ENCODE data around the gene MDFIC.

Gene MDFIC

DNA sequence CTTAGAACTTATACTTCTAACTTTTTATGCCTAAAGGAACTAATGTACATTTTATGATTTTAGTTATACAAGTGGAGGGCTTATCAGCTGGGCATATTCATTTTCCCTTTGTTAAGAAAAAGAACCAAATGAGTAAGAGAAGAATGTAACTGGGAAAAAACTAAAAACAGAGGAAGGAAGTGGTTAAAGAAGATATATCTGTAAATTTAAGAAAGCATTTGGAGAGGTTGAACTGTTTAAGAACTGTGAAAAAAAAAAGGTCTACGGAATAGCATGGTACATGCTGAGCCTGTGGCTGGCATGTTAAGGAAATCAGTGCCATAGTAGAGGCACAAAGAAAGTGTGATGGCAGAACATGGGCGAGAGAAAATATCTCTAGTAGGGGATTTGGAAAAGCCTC is 6.2 kb downstream of the MDFIC start:
- no peak for DNase-seq

DNA sequence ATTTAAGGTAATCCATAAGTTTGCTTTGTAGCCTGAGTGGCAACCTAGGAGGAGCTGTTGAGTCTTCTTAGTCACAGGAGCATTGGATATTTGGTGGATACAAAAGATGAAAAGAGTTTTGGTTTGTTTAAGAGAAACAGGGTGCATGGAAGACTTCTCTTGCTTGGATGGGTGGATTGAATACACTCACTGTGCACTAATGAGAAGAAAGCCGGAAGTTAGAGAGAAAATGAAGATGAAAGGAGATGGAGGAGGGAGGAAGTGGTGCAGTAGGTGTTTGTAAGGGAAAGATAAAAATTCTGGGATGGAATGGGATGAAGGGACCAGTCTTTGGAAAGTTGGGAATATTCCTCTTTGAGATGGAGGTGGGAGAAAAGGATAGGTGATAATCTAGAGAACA is 7.7 kb downstream of the MDFIC start:
- no peak for DNase-seq

DNA sequence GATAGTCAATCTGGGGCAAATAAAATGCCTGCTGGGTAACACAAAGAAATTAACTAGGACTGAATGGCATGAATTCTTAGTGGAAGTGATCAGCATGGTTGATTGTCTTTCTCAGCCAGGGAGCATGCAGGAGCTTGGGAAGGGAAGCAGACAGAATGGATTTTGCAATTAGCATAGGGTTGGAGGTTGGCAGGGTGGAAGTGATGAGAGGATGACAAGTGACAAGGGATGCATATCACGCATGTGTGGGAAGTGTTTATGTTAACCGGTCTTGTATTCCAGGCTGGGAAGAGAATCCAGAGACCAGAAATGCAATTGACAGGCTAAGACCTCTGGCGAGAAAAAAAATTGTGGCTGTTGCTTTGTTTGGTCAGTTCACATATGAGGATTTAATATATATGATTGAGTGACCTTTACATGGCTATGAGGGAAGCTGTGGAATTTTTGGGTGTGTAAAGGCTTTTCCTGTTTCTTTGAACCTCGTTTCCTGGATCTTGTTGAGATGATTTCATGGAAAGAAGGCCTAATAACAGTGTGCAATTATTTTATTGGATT is 8.3 kb downstream of the MDFIC start:
- no peak for DNase-seq

- DNase-seq, result no peak
These were observed 9.1 kb downstream of the MDFIC start for GRCh38 chr7:114930829-114931655.

GRCh38 chr7:114931656-114932011 is 9.7 kb downstream of the MDFIC start:
- DNase-seq, result no peak

- DNase-seq, result no peak
These were observed 11.1 kb downstream of the MDFIC start for GRCh38 chr7:114932991-114933390.

DNA sequence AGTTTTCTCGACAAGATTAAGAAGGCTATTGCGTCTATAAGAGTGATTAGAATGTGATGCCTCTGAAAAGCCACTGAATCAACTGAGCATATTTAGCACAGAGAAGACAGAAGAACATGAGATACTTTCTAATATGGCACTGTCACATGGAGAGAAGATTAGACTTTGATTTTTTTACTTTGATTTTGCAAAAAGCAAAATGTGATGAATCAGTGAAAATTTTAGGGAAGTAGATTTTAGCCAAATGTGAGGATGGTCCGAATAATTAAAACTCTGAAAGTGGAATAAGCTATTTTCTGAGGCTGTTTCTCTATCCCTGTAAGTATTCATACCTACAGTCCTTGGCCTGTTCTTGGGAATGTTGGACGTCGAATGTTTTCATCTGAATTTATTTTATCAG is 11.8 kb downstream of the MDFIC start:
- DNase-seq, result no peak

DNA sequence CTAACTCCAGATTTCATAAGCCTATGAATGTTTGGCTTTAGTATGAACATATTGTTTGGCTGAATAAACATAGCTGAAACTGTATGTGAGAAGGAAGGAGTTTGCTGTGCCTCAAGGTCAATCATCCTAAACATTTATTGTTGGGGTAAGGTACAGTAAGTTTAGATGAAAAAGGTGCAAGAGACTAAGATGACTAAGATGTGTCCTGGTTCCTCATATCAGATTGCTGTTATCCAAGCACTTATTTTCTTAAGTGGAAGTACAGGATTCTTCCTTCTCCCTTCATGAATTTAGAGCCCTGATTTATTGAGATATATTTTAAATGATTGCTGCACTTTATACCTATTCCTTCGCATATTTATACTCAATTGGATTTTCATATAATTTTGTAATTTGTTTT is 12.2 kb downstream of the MDFIC start:
- DNase-seq, result no peak

DNA sequence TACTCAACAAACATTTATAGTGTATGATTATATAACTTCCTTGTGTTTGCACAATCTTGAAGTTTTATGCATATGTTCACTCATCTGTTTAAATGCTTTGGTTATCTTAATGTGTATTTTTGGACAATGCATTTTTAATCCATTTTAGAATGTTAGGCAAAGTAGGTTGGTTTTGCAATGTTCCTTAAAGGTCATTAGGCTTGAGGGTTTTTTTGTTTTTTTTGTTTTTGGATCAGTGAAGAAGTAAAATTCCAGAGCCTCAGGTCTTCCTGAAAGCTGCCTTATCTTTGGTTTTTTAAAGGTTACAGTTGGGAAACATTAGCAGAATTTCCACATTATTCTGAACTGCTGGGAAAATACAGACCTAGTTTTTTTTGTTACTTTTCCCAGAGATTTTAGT is 12.8 kb downstream of the MDFIC start:
- no peak for DNase-seq

DNA sequence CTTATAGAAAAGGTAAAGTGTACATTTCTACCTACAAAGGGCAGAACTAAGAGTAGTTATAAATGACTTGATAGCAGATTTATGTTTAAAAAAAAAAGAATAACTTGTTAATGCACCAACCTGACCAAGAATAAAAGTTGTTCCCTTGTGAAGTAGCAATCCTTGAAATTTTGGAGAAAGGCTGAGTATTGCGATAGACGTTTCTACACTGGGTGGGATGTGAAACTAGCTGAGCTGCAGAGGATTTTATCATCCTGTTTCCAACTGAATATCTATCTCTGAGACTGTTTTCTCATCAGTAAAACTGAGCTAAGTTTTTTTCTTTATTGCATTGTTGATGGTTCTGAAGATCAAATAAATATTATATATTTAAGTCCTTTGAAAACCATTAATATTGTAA is 14.6 kb downstream of the MDFIC start:
- DNase-seq, result no peak

DNA sequence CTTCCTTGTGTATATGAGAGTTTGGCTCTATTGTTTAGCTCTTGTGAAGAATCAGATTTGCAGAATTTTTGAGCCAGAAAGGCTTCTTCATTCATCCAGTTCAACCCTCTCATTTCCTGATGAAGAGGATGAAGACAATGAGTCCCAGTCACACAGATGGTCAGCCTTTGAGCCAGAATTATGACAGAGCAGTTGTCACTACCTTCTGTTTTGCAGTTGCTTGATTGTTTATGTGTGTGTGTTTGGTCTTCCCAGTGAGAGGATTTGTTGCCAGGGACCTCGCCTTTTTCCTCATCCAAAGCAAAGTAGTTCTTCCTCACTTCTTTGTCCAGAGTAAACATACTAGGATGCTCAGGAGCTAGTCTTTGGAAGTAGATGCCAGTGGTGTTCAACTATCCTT is 15.6 kb downstream of the MDFIC start:
- no peak for DNase-seq

DNA sequence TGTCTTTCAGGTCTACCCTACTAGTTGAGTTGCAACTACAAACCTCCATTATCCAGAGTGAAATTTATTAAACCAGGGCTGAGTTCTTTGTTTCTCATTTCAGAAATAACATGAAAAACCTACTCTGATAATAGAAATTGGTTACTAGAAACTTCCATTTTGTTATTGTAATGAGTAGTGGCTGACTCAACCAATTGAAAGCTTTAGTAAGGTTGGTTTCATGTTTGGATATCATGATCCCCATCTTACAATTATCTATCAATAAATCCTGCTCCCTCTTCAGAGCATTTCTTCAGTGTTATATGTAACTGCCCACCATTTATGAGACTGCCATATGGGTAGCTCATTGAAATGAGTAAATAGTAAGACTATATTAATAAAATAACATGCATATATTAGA is 16.9 kb downstream of the MDFIC start:
- no peak for DNase-seq

GRCh38 chr7:114939484-114940097 is 17.7 kb downstream of the MDFIC start:
- no peak for DNase-seq

- no peak for DNase-seq
These were observed 18.3 kb downstream of the MDFIC start for GRCh38 chr7:114940220-114940619.

DNA sequence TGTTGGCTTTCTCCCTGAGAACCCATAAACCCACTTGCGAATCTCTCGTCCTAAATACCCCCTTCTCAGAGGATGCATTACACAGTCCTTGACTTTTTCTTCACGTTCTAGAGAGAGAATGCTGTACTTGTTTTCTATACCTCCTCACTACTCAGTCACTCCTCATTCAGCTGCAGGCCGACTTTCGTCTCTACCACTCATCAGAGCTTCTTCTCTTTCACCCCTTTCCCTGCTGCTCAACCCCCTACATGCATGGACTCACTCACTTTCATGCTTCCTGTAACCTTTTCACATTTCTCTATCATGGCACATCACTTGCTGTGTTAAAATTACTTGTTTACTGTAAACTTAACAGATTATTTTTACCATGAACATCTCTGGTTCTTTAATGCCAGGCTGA is 19.8 kb downstream of the MDFIC start:
- no peak for DNase-seq

DNA sequence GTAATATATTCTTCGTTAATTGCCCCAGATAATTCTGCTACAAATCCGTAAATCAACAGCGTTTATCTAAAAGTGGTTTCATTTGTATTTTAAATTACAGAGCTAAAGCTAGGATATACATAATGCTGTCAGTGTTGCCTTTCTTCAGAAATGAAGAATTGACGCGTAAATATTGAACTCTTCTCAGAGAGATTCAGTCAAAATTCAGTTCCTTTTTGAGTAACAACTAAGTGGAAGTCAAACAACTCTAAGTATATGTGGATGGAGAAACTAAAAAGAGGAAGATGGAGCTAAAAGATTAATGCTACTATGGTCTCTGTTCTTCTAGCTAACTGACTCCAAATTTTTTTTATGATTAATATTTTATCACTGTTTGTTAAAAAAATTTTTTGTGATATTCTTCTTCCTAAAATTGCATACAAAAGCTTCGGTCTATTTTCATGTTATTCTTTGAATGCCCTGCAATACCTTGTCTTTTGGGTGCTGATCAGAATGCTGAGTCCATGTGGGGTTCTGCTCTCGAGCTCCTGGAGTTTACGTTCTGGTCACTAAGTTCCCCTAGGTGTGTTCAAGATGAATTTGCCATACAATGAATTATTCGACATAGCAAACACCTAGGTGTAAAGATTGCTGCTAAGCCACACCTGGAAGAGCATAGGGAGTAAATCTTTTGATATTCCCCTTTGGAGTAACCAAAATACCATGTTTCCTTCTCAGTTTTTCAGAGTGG is 20.7 kb downstream of the MDFIC start:
- DNase-seq, result no peak

DNA sequence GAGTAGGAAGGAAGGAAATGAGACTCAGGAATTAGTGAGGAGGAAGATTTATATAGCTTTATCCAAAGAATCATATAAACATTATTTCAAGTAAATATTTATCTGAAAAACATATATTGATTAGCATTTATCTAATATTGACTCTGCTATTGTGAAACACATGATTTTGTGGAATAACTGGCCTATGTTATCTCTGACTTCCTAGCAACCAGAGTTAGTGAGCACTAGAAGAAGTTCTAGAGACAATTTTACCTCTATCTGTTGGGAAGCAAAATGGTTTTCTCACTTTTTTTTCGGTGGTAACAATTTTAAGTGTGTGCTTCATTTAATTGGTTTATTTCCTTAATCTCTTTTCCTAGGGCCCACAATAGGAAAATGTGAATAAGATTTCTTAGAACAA is 21.6 kb downstream of the MDFIC start:
- no peak for DNase-seq

GRCh38 chr7:114943953-114944744 is 22.3 kb downstream of the MDFIC start:
- DNase-seq, result no peak

GRCh38 chr7:114944745-114945625 is 23.1 kb downstream of the MDFIC start:
- no peak for DNase-seq

GRCh38 chr7:114949231-114949630 is 27.3 kb downstream of the MDFIC start:
- DNase-seq, result no peak

- no peak for DNase-seq
These were observed 30.4 kb downstream of the MDFIC start for GRCh38 chr7:114952296-114952695.

DNA sequence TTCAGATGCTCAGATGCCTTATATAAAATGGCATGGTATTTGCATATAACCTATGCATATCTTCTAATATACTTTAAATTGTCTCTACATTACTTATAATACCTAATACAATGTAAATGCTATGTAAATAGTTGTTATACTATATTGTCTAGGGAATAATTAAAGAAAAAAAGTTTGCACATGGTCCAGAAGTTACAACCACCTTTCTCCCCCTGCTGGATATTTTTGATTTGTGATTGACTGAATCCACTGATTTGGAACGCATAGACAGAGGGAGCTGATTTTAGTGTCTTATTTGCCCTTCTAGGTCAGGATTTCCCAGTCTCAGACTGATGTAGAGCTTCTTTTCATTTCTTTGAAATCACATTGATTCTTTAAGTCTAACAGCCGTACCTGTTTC is 31.8 kb downstream of the MDFIC start:
- DNase-seq, result no peak
